Measurements from ENCODE around the gene HTT.

GRCh38 chr4:3252831-3253641, 178.6 kb downstream of the HTT start:
- TF ChIP-seq CTCF (optimal IDR thresholded peaks at IDR 0.05 in 1 of 3, IDR thresholded peaks at IDR 0.05 in 1 of 3, conservative IDR thresholded peaks at IDR 0.05 in 1 of 3; ENCODE audit: extremely low read depth in 1 of 3, insufficient read depth in 2 of 3, low read length in 3 of 3) = no peak
- TF ChIP-seq EZH2 (IDR thresholded peaks at IDR 0.05; ENCODE audit: low read length) = no peak
